HG02610 (cell line): ENCODE results near the gene SERPINA5.
"Not testable (repeated sequence)": the region's sequence is repeated elsewhere in the genome, so short reads cannot be mapped to it uniquely, and the experiment has no call there.

Experiments
- ATAC-seq: cut with Tn5 transposase; IDR thresholded peaks from one replicate; pipeline ENCODE4 v1.9.1; 2021; ENCODE audit warnings: mild to moderate bottlenecking, moderate library complexity; ENCODE audit not compliant: unreplicated experiment

The SERPINA5 gene

DNA sequence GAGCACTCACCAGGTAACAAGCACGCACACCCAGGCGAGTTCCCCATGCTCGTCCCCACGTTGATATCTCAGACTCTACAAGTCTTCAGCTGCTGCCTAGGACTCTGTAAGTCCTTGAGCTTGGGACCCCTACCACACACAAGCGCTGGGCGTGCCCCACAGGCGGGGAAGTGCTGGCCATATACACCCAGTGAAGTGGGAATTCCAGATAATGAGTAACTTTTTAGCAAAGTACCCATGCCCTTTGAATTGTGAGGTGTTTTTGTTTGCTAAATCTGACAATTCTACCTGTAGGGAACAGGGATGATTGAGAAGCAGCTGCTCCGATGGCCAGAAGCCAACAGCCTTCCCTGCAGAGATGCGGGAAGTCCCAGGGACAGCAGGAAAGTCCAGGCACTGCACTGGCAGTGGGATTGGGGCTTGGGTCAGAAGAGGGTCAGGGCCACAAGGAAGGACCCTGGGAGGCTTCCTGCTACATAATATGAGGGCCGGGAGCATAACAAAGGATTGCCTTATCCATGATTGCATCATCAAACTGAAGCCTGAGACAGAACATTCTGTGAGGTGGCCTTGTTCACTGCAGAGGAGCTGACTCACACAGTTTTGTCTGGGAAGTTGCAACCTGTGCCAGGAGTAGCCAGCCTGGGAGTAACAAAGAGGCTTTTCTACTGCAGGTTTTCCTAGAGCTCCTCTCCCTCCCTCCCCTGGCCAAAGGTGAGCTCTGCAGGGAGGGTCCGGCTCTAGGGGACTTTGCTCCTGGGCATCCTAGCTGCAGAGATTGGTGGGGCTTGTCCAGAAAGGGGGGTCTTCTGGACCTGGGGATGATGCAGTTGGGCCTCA is 17.8 kb downstream of the SERPINA5 start:
- no peak for ATAC-seq

DNA sequence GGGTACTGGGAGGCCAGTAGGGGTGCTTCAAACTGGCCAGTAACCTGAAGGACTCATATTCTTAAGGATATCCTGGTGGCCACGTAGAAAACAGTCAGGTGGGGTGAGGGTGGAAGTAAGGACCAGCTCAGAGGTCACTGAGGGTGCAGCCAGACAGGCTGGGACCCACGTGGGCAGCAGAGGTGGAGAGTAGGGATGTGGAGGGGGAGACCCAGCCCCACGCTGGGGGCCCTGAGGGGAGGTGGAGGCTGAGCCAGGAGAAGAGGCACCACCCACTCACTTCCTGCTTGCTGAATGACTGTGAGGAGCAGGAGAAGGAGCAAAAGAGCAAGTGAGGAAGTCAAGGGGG is 18.4 kb downstream of the SERPINA5 start:
- ATAC-seq: no peak

DNA sequence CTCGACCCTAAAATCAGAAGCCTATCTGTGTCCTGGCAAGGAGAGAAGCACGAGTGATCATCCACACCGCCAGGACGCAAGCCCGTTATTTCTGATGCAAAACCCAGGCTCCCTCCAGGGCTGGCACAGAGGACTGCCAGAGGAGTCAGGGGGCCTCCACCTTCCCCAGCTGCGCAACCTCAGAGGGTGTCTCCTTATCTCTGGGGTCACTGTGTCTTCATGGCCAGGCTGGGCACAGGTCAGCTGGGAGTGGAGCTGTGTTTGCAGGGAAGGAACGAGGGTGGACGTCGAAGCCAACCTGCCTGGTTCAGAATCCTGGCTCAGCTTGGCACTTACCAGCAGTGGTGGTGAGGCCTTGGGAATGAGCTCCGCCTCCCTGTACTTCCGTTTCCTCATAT is 18.9 kb downstream of the SERPINA5 start:
- no peak for ATAC-seq

DNA sequence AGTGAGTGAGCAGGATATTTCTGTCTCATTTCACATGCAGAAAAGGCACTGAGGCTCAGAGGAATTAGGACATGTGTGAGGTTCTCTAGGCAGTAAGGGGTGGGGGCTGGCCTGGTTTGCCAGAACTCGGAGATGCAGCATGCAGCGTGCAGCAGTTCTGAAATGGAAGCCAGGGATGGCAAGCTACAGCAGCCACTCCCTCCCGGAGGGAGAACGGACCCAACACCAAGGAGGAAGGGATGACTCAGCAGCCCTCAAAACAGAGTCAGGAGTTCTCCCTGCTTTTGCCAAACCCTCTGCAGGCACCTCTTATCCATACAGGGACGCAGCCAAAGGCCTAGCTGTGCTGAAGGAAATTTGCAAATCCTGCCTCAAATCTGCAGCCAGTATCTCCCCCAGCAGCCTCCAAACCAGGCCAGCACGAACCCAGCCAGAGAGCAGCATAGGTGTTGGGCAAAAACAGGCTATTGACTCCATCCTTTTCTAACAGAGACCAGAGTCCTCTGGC is 20.7 kb downstream of the SERPINA5 start:
- no peak for ATAC-seq

DNA sequence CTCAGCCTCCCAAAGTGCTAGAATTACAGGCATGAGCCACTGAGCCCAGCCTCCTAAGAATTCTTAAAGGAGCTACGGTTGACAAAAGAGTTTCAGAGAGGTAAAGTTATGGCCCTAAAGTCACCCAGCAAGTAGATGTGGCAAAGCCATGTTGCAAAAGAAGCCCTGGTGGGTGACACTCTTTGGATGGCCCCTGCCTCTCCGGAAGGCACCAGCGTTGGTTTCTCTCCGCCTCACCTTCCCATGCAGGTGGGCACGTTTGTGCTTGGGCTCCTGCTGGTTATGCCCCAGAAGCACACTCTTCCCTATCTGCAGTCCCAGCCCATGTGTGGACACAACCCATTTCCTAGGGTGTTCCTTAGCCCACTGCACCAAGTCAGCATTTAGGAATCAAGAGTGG is 21.5 kb downstream of the SERPINA5 start:
- ATAC-seq: no peak

DNA sequence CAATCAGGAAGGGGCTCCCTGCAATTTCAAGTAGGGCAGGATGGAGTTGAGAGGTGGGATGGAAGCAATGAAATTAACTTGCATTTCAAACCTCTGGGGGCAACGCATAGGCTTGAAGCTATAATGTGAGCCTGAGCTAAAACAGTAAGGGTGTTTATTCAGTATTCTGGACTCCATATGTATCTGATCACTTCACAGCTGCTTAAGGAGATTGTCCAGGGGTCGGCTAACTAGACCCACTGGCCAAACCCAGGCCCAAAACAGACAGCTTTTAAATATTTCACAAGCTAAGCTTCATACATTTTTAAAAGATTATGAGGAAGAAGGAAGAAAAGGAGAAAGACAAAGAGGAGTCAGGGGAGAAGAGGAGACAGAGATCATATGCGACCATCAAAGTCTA is 24.1 kb downstream of the SERPINA5 start:
- no peak for ATAC-seq

DNA sequence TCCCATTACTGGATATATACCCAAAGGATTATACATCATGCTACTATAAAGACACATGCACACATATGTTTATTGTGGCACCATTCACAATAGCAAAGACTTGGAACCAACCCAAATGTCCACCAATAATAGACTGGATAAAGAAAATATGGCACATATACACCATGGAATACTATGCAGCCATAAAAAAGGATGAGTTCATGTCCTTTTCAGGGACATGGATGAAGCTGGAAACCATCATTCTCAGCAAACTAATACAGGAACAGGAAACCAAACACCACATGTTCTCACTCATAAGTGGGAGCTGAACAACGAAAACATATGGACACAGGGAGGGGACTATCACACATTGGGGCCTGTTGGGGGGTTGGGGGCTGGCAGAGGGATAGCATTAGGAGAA is 27.7 kb downstream of the SERPINA5 start:
- not testable (repeated sequence) for ATAC-seq

DNA sequence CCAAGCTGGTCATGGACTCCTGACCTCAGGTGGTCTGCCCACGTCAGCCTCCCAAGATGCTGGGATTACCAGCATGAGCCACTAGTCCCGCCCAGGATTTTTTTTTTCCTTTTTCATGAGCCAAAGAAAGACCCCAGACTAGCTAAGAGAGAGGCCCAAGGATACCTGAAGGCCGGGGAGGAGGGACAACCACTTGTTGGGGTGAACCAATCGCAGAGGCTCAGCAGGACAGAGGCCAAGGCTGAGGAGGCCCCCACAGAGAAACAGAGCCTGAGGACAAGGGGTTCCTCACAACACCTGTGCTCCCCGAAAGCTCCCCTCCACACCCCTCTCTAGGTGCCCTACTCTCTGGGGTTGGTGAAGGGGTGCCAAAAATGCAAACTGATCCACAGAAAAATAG is 30.0 kb downstream of the SERPINA5 start:
- no peak for ATAC-seq

DNA sequence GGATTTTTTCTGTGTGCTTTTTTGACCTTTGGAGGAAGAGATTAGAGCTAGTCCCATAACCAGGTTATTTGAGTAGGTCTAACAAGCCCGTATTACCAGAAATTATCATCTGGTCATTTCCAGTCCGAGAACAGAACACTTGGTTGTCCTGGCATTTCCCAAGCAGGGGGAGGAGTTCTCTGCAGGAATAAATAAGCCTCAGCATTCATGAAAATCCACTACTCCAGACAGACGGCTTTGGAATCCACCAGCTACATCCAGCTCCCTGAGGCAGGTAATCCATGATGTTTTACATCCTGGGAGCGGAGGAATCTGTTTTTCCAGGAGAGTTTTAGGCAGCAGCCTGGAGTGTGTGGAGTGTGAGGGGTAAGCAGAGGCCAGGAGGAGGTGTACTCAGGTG is 30.9 kb downstream of the SERPINA5 start, which contains the start of gene SERPINA3:
SERPINA3 (plus strand) TSS at position 218 of the 400 bp plus-strand sequence. CDS start 2,051 bp downstream, outside the sequence.
- no peak for ATAC-seq

DNA sequence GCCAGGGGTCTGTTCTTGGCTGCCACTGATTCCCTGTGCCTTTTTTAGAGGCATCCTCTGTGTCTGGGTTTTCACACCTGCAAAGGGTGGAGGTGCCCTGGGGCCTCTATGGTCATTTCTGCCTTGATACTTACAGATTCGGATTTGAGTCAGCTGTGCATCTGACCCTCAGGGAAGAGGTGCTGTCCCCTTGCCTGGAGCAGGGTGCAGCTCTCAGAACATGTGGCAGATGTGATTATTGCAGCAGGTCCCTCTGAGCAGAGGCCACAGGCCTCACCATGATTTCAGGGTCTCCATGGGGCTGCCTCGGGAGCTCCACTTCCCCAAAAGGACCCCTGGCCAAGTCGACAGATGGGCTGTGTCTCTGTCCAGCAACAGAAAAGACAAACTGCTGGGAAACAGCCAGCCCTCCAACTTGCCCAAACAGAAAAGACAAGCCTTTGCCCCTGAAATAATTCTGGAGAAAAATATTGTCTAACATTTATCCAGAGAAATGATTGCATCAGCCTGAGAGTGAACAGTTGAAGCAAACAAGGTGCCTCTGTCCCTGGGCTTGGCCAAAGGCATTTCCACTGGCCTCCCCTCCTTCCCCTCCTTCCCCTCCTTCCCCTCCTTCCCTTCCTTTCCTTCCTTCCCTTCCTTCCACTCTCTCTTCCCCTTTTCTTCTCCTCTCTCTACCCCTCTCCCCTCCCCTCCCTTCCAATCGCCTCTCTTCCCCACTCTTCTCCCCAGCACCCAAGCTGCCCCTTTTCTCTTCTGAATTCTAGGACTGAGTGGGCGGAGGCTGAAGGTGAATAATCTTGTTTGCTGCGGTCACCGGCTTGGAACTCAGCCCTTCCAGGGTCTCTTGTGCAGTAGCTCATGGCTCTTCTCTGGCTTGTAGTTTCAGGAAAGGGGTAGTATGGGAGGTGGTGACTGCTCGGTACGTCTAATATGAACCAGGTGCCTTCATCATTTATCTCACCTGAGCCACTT is 31.6 kb downstream of the SERPINA5 start:
- ATAC-seq: no peak

DNA sequence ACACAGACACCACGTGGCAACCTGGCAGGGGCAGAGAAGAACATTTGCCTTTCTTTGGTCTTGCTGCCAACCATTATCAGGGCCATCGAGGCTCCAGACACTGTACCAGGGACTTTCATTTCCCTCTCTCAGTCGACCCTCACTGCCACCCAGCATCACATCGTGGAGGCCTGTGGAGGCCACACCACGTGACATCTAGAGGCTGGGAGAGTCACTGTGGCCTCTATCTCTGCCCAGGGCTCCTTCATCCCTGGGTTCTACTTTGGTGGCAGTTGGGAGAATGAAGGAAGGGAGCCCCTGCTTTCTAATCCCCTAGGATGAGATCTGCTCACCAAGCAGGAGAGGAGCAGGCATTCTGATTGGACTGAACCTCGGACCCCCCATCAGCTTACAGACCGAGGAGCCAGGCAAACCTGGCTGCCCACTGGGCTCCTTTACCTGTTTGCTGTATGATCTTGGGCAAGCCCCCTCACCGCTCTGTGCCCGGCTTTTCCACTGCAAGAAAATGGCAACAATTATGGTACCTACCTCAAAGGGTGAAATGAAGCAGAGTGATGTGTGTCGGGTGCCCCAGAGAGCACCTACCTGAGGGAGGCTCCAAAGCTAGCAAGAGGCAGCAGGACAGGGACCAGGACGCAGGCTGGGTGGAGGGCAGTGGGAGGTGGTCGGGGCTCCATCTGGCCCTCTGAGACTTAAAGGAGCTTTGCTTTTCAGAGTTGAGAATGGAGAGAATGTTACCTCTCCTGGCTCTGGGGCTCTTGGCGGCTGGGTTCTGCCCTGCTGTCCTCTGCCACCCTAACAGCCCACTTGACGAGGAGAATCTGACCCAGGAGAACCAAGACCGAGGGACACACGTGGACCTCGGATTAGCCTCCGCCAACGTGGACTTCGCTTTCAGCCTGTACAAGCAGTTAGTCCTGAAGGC is 32.8 kb downstream of the SERPINA5 start:
- ATAC-seq: no peak

DNA sequence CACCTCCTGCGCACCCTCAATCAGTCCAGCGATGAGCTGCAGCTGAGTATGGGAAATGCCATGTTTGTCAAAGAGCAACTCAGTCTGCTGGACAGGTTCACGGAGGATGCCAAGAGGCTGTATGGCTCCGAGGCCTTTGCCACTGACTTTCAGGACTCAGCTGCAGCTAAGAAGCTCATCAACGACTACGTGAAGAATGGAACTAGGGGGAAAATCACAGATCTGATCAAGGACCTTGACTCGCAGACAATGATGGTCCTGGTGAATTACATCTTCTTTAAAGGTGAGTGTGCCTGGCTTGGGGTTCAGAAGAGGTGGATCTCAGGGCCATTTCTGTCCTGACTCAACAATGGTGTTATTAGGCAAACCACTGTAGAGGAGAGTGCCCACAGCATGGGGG is 33.6 kb downstream of the SERPINA5 start:
- ATAC-seq: no peak

DNA sequence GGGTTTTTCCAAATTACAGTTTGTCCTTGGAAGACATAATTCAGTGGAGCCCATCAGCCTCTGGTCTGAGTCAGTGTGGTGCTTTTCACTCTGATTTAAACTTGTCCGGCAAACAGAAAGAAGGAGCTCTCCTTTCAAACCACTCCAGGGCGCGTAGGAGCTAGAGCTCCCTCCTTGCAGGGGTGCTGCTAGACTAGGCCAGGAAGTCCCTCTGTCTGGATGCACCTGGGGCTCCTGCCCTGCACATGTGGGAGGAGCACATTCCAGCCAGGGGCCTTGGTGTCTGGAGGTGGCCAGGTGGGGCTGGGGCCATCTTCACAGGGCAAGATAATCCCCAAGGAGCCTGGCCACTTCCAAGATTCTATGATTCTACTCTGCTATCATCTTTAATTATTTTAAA is 34.0 kb downstream of the SERPINA5 start:
- ATAC-seq: no peak

DNA sequence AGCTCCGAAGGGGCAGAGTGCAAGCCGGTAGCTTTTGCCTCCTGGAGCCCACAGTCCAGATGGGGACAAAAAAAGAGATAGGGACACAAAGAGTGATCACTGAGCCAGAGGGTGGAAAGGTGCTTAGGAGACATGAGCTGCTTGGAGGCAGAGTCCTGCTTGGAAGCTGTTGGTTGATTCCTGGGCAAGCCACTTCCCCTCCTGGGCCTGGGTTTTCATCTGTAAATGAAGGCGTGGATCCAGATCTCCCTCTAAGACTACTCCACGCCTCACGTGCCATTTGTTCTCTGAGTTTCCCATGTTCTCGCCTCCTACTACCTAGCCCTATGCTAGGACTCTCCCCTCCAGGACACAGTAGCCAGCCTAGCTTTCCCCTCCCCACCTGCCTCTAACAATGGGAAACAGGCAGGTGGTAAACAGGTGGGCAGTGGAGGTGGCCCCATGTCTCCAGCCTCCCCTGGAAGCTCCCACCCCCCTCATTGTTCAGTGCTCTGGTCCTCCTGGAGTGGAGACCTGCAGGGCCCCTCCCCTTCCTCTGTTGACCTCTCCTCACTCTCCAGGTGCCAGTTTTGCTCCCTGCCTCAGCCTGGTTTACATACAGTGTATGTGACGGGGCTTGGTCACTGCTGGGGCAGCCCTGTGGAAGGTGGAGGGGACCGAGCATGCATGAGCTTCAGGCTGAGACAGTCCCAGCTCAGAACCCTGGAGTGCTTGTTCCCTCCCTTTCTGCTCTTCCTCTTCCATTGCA is 34.8 kb downstream of the SERPINA5 start:
- ATAC-seq: no peak

DNA sequence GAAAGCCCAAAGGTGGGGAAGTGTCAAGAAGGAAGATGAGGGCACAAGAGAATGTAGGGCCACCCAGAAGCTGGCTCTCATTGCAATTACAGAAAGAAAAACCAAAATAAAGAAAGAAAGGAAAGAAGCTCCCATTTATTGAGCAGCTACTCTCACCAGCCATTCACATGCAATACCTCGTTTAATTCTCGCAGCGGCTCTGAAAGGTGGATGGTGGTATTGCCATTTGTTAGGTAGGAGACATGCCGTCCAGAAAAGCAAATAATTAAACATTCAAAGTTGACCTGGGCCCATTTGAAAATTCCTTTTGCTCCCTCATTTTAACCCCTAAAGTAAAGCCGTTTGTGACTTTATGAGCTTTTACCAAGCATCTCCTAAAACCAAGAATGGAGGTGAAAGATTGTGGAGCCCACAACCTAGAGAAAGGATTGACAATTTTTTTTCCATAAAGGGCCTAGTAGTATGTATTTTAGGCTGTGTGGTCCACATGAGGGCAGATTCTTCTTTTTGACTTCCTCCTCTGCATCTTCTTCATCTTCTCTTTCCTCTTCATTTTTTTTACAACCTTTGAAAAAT is 36.2 kb downstream of the SERPINA5 start:
- ATAC-seq: no peak

DNA sequence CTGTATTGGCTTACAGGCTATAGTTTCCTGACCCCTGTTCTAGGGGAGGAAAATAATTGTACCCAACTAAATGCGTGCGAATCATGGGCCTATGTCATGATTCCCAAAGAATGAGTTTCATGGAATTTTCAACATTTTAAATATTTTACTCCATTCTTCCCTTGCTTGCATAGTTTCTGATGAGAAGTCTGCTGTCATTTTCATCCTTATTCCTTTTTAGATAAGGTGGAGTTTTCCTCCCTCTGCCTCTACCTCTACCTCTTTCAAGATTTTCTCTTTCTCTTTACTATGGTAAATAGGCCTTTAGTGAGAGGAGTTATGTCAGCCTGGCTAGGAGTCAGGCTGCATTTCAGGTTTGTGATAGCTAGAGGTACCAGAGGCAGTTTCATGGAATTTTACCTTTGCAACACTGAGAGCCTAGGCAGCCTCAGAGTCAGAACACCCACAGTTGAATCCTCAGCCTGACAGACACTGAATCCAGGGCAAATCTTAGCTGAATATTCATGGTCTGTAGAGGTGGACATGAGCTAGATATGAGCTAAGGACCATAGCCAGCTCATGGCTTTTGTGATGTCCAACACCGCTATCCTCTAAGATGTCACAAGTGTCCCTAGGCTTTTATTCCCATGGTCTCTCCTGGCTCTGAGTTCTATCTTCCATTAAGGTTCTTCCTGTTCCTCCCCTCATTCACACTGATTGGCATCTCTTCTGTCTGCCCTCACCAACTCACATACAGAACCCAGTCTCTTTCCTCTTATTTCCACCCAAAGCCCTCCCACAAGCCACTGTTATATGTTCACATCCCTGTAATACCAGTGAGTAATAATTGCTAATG is 37.0 kb downstream of the SERPINA5 start:
- ATAC-seq: no peak

DNA sequence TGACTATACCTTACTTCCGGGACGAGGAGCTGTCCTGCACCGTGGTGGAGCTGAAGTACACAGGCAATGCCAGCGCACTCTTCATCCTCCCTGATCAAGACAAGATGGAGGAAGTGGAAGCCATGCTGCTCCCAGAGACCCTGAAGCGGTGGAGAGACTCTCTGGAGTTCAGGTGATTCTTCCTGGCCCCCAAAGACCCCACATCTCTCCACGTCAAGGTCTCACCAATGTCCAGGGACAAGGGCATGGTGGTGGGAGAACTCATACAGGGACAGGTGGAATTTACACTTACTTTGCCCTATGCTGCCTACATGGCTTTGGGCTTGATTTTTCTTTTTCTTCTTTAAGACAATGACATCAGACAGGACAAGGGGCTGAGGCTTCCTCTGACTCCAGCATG is 38.1 kb downstream of the SERPINA5 start:
- ATAC-seq: no peak

DNA sequence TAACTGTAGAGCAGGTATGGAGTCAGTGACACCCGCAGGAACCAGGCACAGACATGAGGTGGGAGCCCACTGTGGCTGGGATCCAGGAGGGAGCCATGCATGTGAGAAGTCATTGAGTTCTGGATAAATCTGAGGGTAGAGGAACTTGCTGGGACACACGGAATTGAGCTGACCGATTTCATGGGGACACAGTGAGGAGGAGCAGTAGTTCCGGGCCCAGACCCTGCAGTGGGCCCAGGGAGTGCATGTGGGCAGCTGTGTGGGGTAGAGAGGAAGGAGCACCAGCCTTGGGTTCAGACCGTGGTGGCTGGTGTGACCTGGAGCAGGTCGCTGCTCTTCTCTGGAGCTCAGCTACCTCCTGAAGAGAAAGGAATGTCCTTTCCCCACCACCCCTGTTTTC is 39.4 kb downstream of the SERPINA5 start:
- ATAC-seq: no peak
